ENCODE data around the gene MSL2.
"Not testable (repeated sequence)": the region's sequence is repeated elsewhere in the genome, so short reads cannot be mapped to it uniquely, and the experiment has no call there.

MSL2 gene

GRCh38 chr3:136141891-136142290 lies 54.2 kb downstream of the MSL2 start:
- no peak for DNase-seq

DNA sequence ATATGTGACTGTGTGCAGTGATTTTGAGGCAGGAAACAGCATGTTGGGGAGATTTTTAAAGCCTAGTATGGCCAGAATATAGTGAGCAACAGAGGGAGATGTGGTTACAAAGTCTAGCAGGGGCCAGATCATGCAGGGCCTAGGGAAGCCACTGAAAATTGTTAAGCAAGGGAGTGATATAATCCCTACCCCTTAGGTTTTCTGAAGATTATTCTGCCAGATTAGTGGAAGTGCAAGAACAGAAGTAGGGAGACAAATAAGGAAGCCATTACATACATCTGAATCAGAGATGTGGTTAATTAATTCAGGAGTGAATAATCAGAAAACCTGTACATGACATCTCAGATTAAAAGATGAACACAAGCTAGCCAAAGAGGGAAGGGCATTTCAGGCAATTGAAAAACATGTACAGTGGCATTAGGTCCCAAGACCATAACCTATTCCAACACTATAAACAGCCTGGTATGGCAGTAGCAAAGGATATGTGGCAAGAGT lies 54.8 kb downstream of the MSL2 start:
- DNase-seq, result no peak

DNA sequence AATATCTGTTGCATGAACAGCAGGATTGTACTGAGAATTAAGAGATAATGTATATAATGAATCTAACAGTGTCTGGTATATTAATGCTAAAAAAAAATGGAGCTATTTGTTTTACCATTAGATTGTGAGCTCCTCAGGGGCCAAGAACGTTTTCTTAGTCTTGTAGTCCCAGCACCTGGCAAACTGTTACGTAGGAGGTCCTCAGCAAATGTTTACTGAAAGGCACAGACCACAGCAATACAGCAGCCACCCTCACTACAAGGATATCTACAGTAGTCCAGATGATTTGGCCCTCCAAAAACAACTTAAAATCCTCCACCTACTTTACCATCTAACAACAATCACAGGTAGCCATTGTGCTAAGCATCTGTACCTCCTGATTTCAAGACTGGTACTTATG lies 59.7 kb downstream of the MSL2 start:
- DNase-seq, result peak; percentile 76 to 82

- peak; percentile 35 to 50 for DNase-seq
Measured at GRCh38 chr3:136135039-136135802, 60.9 kb downstream of the MSL2 start.

DNA sequence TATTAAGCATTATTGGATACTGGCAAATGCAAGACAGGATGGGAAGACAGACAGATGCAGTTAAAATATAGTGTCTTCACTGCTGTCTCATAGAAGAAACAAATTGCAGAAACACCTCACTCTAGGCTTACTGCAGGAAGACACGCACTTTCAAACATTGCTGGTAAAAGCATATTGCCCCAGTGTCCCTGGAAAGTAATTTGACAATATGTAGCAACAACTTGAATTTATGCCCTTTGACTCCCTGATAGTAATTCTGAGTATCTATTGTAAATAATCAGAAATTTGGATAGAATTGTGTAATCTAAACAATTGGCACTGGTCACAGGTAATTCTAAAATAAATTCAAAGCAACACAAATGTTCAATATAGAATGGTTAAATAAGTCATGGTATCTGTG lies 62.0 kb downstream of the MSL2 start:
- DNase-seq, result no peak

- DNase-seq, result not testable (repeated sequence)
Measured at GRCh38 chr3:136131647-136132046, 64.5 kb downstream of the MSL2 start.

DNA sequence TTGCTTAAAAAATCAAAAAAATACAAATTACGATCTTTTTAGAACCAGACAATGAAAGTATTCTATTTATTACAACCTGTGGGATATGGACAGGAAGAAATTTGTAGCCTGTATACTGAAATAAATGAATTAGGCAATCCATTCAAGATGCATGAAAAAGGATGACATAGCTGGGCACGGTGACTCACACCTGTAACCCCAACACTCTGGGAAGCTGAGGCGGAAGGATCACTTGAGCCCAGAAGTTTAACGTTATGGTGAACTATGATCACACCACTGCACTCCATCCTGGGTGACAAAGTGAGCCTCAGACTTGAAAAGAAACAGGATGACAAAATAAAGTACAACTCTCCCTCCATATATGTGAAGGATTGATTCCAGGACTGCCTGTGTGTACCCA lies 74.1 kb downstream of the MSL2 start:
- DNase-seq, result no peak

- no peak for DNase-seq
Measured at GRCh38 chr3:136120373-136121348, 75.5 kb downstream of the MSL2 start.

DNA sequence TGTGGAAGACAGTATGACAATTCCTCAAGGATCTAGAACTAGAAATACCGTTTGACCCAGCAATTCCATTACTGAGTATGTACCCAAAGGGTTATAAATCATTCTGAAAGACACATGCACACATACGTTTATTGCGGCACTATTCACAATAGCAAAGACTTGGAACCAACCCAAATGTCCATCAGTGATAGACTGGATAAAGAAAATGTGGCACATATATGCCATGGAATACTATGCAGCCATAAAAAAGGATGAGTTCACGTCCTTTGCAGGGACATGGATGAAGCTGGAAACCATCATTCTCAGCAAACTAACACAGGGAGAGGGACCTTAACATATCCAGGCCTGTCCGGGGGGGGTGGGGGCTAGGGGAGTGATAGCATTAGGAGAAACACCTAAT lies 76.4 kb downstream of the MSL2 start:
- DNase-seq, result not testable (repeated sequence)

- not testable (repeated sequence) for DNase-seq
Measured at GRCh38 chr3:136119332-136119731, 76.8 kb downstream of the MSL2 start.

DNA sequence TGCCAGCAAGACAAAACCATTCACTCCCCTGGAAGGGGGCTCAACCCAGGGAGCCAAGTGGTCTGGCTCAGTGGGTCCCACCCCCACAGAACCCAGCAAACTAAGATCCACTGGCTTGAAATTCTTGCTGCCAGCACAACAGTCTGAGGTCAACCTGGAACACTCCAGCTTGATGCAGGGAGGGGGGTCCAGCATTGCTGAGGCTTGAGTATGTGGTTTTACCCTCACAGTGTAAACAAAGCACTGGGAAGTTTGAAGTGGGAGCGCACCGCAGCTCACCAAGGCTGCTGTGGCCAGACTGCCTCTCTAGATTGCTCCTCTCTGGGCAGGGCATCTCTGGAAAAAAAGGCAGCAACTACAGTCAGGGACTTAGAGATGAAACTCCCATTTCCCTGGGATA lies 81.7 kb downstream of the MSL2 start:
- no peak for DNase-seq

GRCh38 chr3:136110481-136110880 lies 85.7 kb downstream of the MSL2 start:
- no peak for DNase-seq

- DNase-seq, result no peak
Measured at GRCh38 chr3:136109499-136109898, 86.6 kb downstream of the MSL2 start.

DNA sequence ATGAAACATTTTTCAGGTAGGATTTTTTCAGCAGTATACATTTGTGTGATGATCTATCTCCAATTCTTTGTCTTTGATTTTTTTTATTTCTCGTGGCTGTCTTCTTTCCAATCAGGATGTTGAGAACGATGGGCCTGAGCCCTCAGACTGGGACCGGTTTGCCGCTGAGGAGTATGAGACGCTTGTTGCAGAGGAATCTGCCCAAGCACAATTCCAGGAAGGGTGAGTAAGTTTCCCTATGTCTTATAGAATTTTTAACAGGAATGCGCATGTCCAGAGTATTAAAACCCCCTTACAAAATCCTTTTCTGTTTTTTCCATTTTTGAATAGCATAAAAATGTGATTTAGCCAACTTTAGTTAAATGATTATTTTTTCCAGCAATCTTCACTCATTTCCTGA lies 90.0 kb downstream of the MSL2 start:
- no peak for DNase-seq

GRCh38 chr3:136105044-136105443 lies 91.1 kb downstream of the MSL2 start:
- no peak for DNase-seq

Measured in NCI-H1930 (cell line).